HEK293 (cell line): ENCODE measurements around the gene PRSS12.

Experiments used
- CTCF ChIA-PET: fragments of 350-600 bp; formaldehyde crosslinking; extraction: SDS; loops from one replicate; lab custom pipeline; 2021; ENCODE audit warnings: antibody characterized with exemption; lab: Yijun Ruan, JAX
- POLR2A ChIA-PET: fragments of 300-600 bp; formaldehyde crosslinking; extraction: SDS; loops from one replicate; lab custom pipeline; 2020; ENCODE audit warnings: antibody characterized with exemption, inconsistent platforms; lab: Yijun Ruan, JAX
- H3K27ac ChIP-seq: fragments of 200-500 bp; sonication (Bioruptor generic); 2 replicates; pipeline ENCODE4 v1.5.1; 2014; ENCODE audit warnings: low read depth, low read length, control low read depth, inconsistent platforms; ENCODE audit errors: extremely low read depth
- H3K36me3 ChIP-seq, 2 experiments: fragments of 200-500 bp in 1 of 2; sonication (Bioruptor generic) in 1 of 2; 1 replicate in 1 of 2; 2 replicates in 1 of 2; pipeline ENCODE4 v1.5.1; 2014 to 2017; ENCODE audit warnings: inconsistent platforms in 2 of 2, low read length in 2 of 2; ENCODE audit not compliant: control insufficient read depth in 2 of 2, insufficient read depth in 1 of 2
- H3K4me1 ChIP-seq: fragments of 200-500 bp; sonication (Bioruptor generic); 2 replicates; pipeline ENCODE4 v1.5.1; 2014; ENCODE audit warnings: mild to moderate bottlenecking, low read length, inconsistent platforms; ENCODE audit not compliant: control insufficient read depth, insufficient read depth
- H3K4me3 ChIP-seq: 2 replicates; pipeline ENCODE4 v1.5.1; 2011; ENCODE audit warnings: low read depth, mild to moderate bottlenecking, control low read depth, low read length, moderate library complexity
- H3K9me3 ChIP-seq: fragments of 200-500 bp; sonication (Bioruptor generic); 2 replicates; pipeline ENCODE4 v1.5.1; 2014; ENCODE audit warnings: low read depth, low read length, inconsistent platforms; ENCODE audit not compliant: control insufficient read depth, insufficient read depth
- GLI2 ChIP-seq: fragments of 450-650 bp; formaldehyde crosslinking; IDR thresholded peaks from 2 replicates; pipeline ENCODE4; 2017; ENCODE audit warnings: missing biosample characterization, missing genetic modification characterization, low read depth, borderline replicate concordance
- GLI4 ChIP-seq: fragments of 450-650 bp; formaldehyde crosslinking; IDR thresholded peaks from 2 replicates; pipeline ENCODE4 v1.5.1; 2016; ENCODE audit warnings: missing biosample characterization, missing genetic modification characterization
- HOXD13 ChIP-seq: sonication (generic); formaldehyde crosslinking; IDR thresholded peaks from 2 replicates; pipeline ENCODE4 v1.8.0; 2022; ENCODE audit warnings: missing genetic modification reagents, borderline replicate concordance
- MYNN ChIP-seq: fragments of 450-650 bp; formaldehyde crosslinking; IDR thresholded peaks from 2 replicates; pipeline ENCODE4 v1.5.1; 2016; ENCODE audit warnings: missing biosample characterization, missing genetic modification characterization, borderline replicate concordance
- YY2 ChIP-seq: fragments of 450-650 bp; formaldehyde crosslinking; IDR thresholded peaks from 2 replicates; pipeline ENCODE4 v1.5.1; 2016; ENCODE audit warnings: missing biosample characterization, missing genetic modification characterization
- ZBTB1 ChIP-seq: fragments of 450-650 bp; formaldehyde crosslinking; IDR thresholded peaks from 2 replicates; pipeline ENCODE4 v1.5.1; 2016; ENCODE audit warnings: missing biosample characterization, missing genetic modification characterization
- ZBTB21 ChIP-seq: fragments of 450-650 bp; formaldehyde crosslinking; IDR thresholded peaks from 2 replicates; pipeline ENCODE4 v1.5.1; 2017; ENCODE audit warnings: missing biosample characterization, missing genetic modification characterization
- ZNF133 ChIP-seq: fragments of 450-650 bp; formaldehyde crosslinking; IDR thresholded peaks from 2 replicates; pipeline ENCODE4 v1.5.1; 2016; ENCODE audit warnings: missing biosample characterization, missing genetic modification characterization
- ZNF19 ChIP-seq: fragments of 450-650 bp; formaldehyde crosslinking; IDR thresholded peaks from 2 replicates; pipeline ENCODE4; 2016; ENCODE audit warnings: missing biosample characterization, missing genetic modification characterization, low read depth
- ZNF211 ChIP-seq: fragments of 450-650 bp; formaldehyde crosslinking; IDR thresholded peaks from 2 replicates; pipeline ENCODE4 v1.5.1; 2016; ENCODE audit warnings: low read depth, missing biosample characterization, missing genetic modification characterization
- ZNF341 ChIP-seq: fragments of 450-650 bp; formaldehyde crosslinking; IDR thresholded peaks from 2 replicates; pipeline ENCODE4; 2016; ENCODE audit warnings: low read depth, missing biosample characterization, missing genetic modification characterization
- ZNF366 ChIP-seq: fragments of 450-650 bp; formaldehyde crosslinking; conservative IDR thresholded peaks from 2 replicates; pipeline ENCODE4 v1.5.1; 2016; ENCODE audit warnings: missing biosample characterization, missing genetic modification characterization
- ZNF529 ChIP-seq: fragments of 450-650 bp; formaldehyde crosslinking; IDR thresholded peaks from 2 replicates; pipeline ENCODE4 v1.5.1; 2017; ENCODE audit warnings: missing genetic modification characterization, missing biosample characterization; ENCODE audit not compliant: insufficient replicate concordance
- ZNF571 ChIP-seq: fragments of 450-650 bp; formaldehyde crosslinking; IDR thresholded peaks from 2 replicates; pipeline ENCODE4 v1.5.0; 2017; ENCODE audit warnings: missing biosample characterization, missing genetic modification characterization
- ZNF585B ChIP-seq: fragments of 450-650 bp; formaldehyde crosslinking; IDR thresholded peaks from 2 replicates; pipeline ENCODE4 v1.5.1; 2016; ENCODE audit warnings: missing biosample characterization, missing genetic modification characterization
- ZNF670 ChIP-seq: fragments of 450-650 bp; formaldehyde crosslinking; IDR thresholded peaks from 2 replicates; pipeline ENCODE4 v1.5.1; 2016; ENCODE audit warnings: missing biosample characterization, missing genetic modification characterization, low read depth
- ZNF701 ChIP-seq: fragments of 450-650 bp; formaldehyde crosslinking; IDR thresholded peaks from 2 replicates; pipeline ENCODE4 v1.5.1; 2016; ENCODE audit warnings: missing biosample characterization, missing genetic modification characterization
- ZNF776 ChIP-seq: fragments of 450-650 bp; formaldehyde crosslinking; IDR thresholded peaks from 2 replicates; pipeline ENCODE4 v1.5.0; 2017; ENCODE audit warnings: missing biosample characterization, missing genetic modification characterization, borderline replicate concordance
- ZNF791 ChIP-seq: fragments of 450-650 bp; formaldehyde crosslinking; IDR thresholded peaks from 2 replicates; pipeline ENCODE4 v1.5.1; 2016; ENCODE audit warnings: missing biosample characterization, missing genetic modification characterization
- ZNF792 ChIP-seq: fragments of 450-650 bp; formaldehyde crosslinking; IDR thresholded peaks from 2 replicates; pipeline ENCODE4 v1.5.1; 2016; ENCODE audit warnings: missing biosample characterization, missing genetic modification characterization
- ZSCAN16 ChIP-seq: fragments of 450-650 bp; formaldehyde crosslinking; IDR thresholded peaks from 2 replicates; pipeline ENCODE4 v1.5.1; 2016; ENCODE audit warnings: missing biosample characterization, missing genetic modification characterization
- TF ChIP-seq, protein P1 (sequence below): fragments of 450-650 bp; formaldehyde crosslinking; IDR thresholded peaks from 2 replicates; pipeline ENCODE4 v1.5.1; 2016; ENCODE audit warnings: missing biosample characterization, missing genetic modification characterization
- TF ChIP-seq, protein P2 (sequence below): fragments of 450-650 bp; formaldehyde crosslinking; IDR thresholded peaks from 2 replicates; pipeline ENCODE4 v1.5.1; 2016; ENCODE audit warnings: missing biosample characterization, missing genetic modification characterization
- TF ChIP-seq, protein P3 (sequence below): fragments of 450-650 bp; formaldehyde crosslinking; IDR thresholded peaks from 2 replicates; pipeline ENCODE4 v1.5.1; 2016; ENCODE audit warnings: missing biosample characterization, missing genetic modification characterization
- TF ChIP-seq, protein P4 (sequence below): fragments of 450-650 bp; formaldehyde crosslinking; IDR thresholded peaks from 2 replicates; pipeline ENCODE4 v1.5.1; 2016; ENCODE audit warnings: missing biosample characterization, missing genetic modification characterization
- TF ChIP-seq, protein P5 (sequence below): fragments of 450-650 bp; formaldehyde crosslinking; IDR thresholded peaks from 2 replicates; pipeline ENCODE4 v1.5.1; 2016; ENCODE audit warnings: missing biosample characterization, missing genetic modification characterization
- TF ChIP-seq, protein P6 (sequence below): fragments of 450-650 bp; IDR thresholded peaks from 2 replicates; pipeline ENCODE4 v1.5.1; 2018; ENCODE audit warnings: missing biosample characterization, missing genetic modification characterization

The PRSS12 gene

DNA sequence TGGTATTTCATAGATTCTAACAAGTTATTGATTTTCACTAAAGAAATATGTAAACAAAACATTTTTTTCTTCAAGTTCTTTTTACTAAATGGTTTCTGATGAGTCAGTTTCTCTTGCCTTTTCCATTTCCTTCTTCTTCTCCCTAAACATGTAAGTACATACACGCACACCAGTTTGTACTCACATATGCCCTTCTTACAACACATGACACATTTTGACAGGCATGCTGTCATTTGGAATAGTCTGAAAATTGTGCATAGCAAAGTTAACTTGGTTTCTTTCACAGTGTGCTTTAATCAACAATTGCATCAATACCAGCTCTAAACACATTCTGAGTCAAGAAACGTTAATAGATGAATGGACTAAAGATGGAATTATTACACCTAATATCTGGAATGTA, 35.1 kb downstream of the PRSS12 start (continued):
- TF ChIP-seq, protein P1, sequence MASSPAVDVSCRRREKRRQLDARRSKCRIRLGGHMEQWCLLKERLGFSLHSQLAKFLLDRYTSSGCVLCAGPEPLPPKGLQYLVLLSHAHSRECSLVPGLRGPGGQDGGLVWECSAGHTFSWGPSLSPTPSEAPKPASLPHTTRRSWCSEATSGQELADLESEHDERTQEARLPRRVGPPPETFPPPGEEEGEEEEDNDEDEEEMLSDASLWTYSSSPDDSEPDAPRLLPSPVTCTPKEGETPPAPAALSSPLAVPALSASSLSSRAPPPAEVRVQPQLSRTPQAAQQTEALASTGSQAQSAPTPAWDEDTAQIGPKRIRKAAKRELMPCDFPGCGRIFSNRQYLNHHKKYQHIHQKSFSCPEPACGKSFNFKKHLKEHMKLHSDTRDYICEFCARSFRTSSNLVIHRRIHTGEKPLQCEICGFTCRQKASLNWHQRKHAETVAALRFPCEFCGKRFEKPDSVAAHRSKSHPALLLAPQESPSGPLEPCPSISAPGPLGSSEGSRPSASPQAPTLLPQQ (tag by site-specific recombination), result no peak
- TF ChIP-seq HOXD13 (CRISPR knock-in tag), result no peak

DNA sequence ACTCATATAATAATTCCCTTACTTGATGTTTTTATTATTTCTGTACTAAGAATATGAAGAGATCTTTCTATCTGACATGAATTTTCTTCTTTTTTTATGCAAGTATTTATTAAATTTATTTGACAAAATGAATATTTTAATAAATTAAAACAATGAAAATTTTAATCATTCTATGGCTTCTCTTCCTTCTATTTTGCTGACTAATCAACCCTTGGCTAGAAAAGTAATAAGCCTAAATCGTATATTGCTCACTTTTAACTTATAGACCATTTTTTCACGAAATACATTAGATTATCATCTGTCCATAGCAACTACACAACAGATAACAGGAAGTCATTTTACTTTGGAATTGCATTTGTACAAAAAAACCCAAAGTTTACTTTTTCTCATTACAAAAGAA, 38.6 kb downstream of the PRSS12 start:
- POLR2A ChIA-PET, result no interaction called here
- CTCF ChIA-PET, result no interaction called here
- H3K36me3 ChIP-seq, result no peaks in the 10 kb centered on the region
- no peak overlapping the region for H3K27ac ChIP-seq
- TF ChIP-seq, protein P2, sequence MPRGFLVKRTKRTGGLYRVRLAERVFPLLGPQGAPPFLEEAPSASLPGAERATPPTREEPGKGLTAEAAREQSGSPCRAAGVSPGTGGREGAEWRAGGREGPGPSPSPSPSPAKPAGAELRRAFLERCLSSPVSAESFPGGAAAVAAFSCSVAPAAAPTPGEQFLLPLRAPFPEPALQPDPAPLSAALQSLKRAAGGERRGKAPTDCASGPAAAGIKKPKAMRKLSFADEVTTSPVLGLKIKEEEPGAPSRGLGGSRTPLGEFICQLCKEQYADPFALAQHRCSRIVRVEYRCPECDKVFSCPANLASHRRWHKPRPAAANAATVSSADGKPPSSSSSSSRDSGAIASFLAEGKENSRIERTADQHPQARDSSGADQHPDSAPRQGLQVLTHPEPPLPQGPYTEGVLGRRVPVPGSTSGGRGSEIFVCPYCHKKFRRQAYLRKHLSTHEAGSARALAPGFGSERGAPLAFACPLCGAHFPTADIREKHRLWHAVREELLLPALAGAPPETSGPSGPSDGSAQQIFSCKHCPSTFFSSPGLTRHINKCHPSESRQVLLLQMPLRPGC (tag by site-specific recombination), result no peak
- TF ChIP-seq ZNF211 (tag by site-specific recombination) (no peak), ZSCAN16 (tag by site-specific recombination) (no peak), ZNF701 (tag by site-specific recombination) (no peak), ZNF529 (tag by site-specific recombination) (no peak), ZNF571 (tag by site-specific recombination) (no peak), ZNF585B (tag by site-specific recombination) (no peak), GLI4 (tag by site-specific recombination) (no peak), YY2 (tag by site-specific recombination) (no peak), ZNF366 (tag by site-specific recombination) (no peak), ZNF19 (tag by site-specific recombination) (no peak), ZBTB1 (tag by site-specific recombination) (no peak)
- no peaks in the 10 kb centered on the region for H3K9me3 ChIP-seq
- H3K4me1 ChIP-seq, result no peaks in the 10 kb centered on the region
- H3K4me3 ChIP-seq, result no peak overlapping the region

DNA sequence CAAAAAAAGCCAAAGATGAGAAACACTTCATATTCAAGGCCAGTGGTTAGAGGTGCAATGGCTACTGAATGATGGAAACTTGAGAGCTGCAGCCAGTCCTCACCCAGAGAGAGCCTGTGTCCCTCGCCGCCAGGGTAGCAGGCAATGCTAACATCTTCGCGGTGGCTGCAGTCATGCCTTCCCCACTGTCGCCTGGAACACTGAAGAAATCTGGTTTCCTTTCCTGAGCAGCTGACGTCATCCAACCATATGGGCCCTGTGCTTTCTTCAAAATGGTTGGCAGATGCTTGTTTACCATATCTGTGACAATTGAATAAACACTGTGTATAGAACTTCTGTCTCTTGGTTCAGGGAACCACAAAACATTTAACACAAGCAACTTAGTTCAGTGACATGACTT, 39.7 kb downstream of the PRSS12 start:
- Histone ChIP-seq H3K36me3 (no peaks in the 10 kb centered on the region), H3K4me1 (no peaks in the 10 kb centered on the region), H3K27ac (no peak overlapping the region), H3K9me3 (no peaks in the 10 kb centered on the region), H3K4me3 (no peak overlapping the region)
- ChIA-PET POLR2A (no interaction called here), CTCF (no interaction called here)
- TF ChIP-seq ZNF133 (tag by site-specific recombination) (no peak), GLI2 (tag by site-specific recombination) (no peak), ZNF341 (tag by site-specific recombination) (no peak), ZBTB1 (tag by site-specific recombination) (no peak), ZNF776 (no peak), ZNF211 (tag by site-specific recombination) (no peak), ZNF792 (tag by site-specific recombination) (no peak), MYNN (no peak), ZBTB21 (tag by site-specific recombination) (no peak), ZNF791 (no peak), ZNF670 (tag by site-specific recombination) (no peak)
- TF ChIP-seq, protein P3, sequence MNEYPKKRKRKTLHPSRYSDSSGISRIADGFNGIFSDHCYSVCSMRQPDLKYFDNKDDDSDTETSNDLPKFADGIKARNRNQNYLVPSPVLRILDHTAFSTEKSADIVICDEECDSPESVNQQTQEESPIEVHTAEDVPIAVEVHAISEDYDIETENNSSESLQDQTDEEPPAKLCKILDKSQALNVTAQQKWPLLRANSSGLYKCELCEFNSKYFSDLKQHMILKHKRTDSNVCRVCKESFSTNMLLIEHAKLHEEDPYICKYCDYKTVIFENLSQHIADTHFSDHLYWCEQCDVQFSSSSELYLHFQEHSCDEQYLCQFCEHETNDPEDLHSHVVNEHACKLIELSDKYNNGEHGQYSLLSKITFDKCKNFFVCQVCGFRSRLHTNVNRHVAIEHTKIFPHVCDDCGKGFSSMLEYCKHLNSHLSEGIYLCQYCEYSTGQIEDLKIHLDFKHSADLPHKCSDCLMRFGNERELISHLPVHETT (tag by site-specific recombination), result no peak
- TF ChIP-seq, protein P4, sequence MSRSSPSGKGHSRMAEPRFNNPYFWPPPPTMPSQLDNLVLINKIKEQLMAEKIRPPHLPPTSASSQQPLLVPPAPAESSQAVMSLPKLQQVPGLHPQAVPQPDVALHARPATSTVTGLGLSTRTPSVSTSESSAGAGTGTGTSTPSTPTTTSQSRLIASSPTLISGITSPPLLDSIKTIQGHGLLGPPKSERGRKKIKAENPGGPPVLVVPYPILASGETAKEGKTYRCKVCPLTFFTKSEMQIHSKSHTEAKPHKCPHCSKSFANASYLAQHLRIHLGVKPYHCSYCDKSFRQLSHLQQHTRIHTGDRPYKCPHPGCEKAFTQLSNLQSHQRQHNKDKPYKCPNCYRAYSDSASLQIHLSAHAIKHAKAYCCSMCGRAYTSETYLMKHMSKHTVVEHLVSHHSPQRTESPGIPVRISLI (tag by site-specific recombination), result no peak
- TF ChIP-seq, protein P5, sequence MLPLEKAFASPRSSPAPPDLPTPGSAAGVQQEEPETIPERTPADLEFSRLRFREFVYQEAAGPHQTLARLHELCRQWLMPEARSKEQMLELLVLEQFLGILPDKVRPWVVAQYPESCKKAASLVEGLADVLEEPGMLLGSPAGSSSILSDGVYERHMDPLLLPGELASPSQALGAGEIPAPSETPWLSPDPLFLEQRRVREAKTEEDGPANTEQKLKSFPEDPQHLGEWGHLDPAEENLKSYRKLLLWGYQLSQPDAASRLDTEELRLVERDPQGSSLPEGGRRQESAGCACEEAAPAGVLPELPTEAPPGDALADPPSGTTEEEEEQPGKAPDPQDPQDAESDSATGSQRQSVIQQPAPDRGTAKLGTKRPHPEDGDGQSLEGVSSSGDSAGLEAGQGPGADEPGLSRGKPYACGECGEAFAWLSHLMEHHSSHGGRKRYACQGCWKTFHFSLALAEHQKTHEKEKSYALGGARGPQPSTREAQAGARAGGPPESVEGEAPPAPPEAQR, result no peak
- TF ChIP-seq, protein P6, sequence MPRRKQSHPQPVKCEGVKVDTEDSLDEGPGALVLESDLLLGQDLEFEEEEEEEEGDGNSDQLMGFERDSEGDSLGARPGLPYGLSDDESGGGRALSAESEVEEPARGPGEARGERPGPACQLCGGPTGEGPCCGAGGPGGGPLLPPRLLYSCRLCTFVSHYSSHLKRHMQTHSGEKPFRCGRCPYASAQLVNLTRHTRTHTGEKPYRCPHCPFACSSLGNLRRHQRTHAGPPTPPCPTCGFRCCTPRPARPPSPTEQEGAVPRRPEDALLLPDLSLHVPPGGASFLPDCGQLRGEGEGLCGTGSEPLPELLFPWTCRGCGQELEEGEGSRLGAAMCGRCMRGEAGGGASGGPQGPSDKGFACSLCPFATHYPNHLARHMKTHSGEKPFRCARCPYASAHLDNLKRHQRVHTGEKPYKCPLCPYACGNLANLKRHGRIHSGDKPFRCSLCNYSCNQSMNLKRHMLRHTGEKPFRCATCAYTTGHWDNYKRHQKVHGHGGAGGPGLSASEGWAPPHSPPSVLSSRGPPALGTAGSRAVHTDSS, result no peak
